MCF 10A (cell line): ENCODE results near the gene CALHM5. TPM values are rescaled to one million over a fixed set of nuclear protein-coding genes. Genes with fewer than 3 reads are reported as not detected.

Experiments
- BruUV-seq: library from RNA; stranded (reverse); fragments of 400-500 nt; replicated peaks from 2 replicates; lab custom pipeline; 2021; lab: Mats Ljungman, UMichigan
- CTCF ChIA-PET: fragments of 300-600 bp; sonication (Branson Sonifier 250); formaldehyde crosslinking; extraction: SDS; loops from one replicate; lab custom pipeline; 2021; ENCODE audit warnings: antibody characterized with exemption, inconsistent platforms; lab: Yijun Ruan, JAX
- POLR2A ChIA-PET: fragments of 300-600, 350-650 bp; sonication (Branson Sonifier 250); formaldehyde crosslinking; extraction: SDS; loops from one replicate; lab custom pipeline; 2020; ENCODE audit warnings: antibody characterized with exemption, inconsistent platforms; lab: Yijun Ruan, JAX
- DNase-seq: peaks from one replicate; pipeline ENCODE4 v3.0.0-alpha.2; 2018; ENCODE audit not compliant: unreplicated experiment
- H3K27ac Mint-ChIP-seq: one replicate; pipeline ENCODE4 v1.8.0; 2022; ENCODE audit warnings: mild to moderate bottlenecking, low read depth, mixed read lengths; ENCODE audit not compliant: unreplicated experiment
- H3K27me3 Mint-ChIP-seq: one replicate; pipeline ENCODE4 v1.8.0; 2022; ENCODE audit warnings: mixed read lengths; ENCODE audit not compliant: insufficient read depth, unreplicated experiment
- H3K36me3 Mint-ChIP-seq: one replicate; pipeline ENCODE4 v1.8.0; 2022; ENCODE audit warnings: mild to moderate bottlenecking, moderate library complexity, mixed read lengths; ENCODE audit not compliant: insufficient read depth, unreplicated experiment
- H3K4me1 Mint-ChIP-seq: one replicate; pipeline ENCODE4 v1.8.0; 2022; ENCODE audit warnings: mixed read lengths; ENCODE audit not compliant: insufficient read depth, unreplicated experiment
- H3K4me3 Mint-ChIP-seq: one replicate; pipeline ENCODE4 v1.8.0; 2022; ENCODE audit warnings: mild to moderate bottlenecking, moderate library complexity, mixed read lengths; ENCODE audit not compliant: unreplicated experiment
- H3K9me3 Mint-ChIP-seq: one replicate; pipeline ENCODE4 v1.8.0; 2022; ENCODE audit warnings: mixed read lengths; ENCODE audit not compliant: unreplicated experiment
- CTCF ChIP-seq: fragments of 200-600 bp; IDR thresholded peaks from one replicate; pipeline ENCODE4 v1.8.0; 2022; ENCODE audit warnings: antibody characterized with exemption, mild to moderate bottlenecking; ENCODE audit not compliant: unreplicated experiment
- intact Hi-C: fragments of 100-400 bp; cut with micrococcal nuclease; formaldehyde crosslinking; loops from 2 replicates; pipeline ENCODE4 v1.14.1; 2022
- total RNA-seq: library from RNA; stranded (reverse); gene quantifications from 2 replicates; pipeline ENCODE4 v1.2.3, GENCODE V29; 2022

Gene CALHM5
- total RNA-seq, 1 experiment from 2014 or later: not detected

GRCh38 chr6:116562019-116562403, 50.6 kb downstream of the CALHM5 start:
- no peaks in the 10 kb centered on the region for H3K36me3 Mint-ChIP-seq
- CTCF ChIA-PET: interaction anchor here (0.7 to 9.5 kb wide), 16 partner anchors 9 to 347 kb away, joined by 3 to 155 read pairs (median 8); partner anchors contain the start of genes CALHM4, CALHM5 and RWDD1
- POLR2A ChIA-PET: interaction anchor here (0.5 to 1.6 kb wide), 2 partner anchors 9 to 308 kb away, joined by 3 to 7 read pairs; partner anchors contain the start of gene RWDD1
- no peak for DNase-seq
- no peak for TF ChIP-seq CTCF
- no peak overlapping the region for H3K27ac Mint-ChIP-seq
- intact Hi-C loops: no loop called here
- H3K9me3 Mint-ChIP-seq: no peaks in the 10 kb centered on the region
- H3K4me1 Mint-ChIP-seq: peaks cover 6% of the 10 kb centered on the region
- no TSS peak for BruUV-seq
- H3K27me3 Mint-ChIP-seq: no peaks in the 10 kb centered on the region
- no peak overlapping the region for H3K4me3 Mint-ChIP-seq

GRCh38 chr6:116562614-116563013, 51.2 kb downstream of the CALHM5 start:
- TF ChIP-seq CTCF: no peak
- H3K4me3 Mint-ChIP-seq: no peak overlapping the region
- BruUV-seq: no TSS peak
- no peaks in the 10 kb centered on the region for H3K36me3 Mint-ChIP-seq
- H3K4me1 Mint-ChIP-seq: peaks cover 4% of the 10 kb centered on the region
- no peaks in the 10 kb centered on the region for H3K27me3 Mint-ChIP-seq
- H3K9me3 Mint-ChIP-seq: no peaks in the 10 kb centered on the region
- ChIA-PET POLR2A (interaction anchor here (0.9 to 1.6 kb wide), 3 partner anchors 9 to 446 kb away, joined by 3 to 7 read pairs (median 4); partner anchors contain the start of gene RWDD1), CTCF (interaction anchor here (0.6 to 9.5 kb wide), 20 partner anchors 9 to 445 kb away, joined by 3 to 155 read pairs (median 6); partner anchors contain the start of genes CALHM4, CALHM5 and RWDD1)
- DNase-seq: no peak
- intact Hi-C loops: no loop called here
- H3K27ac Mint-ChIP-seq: no peak overlapping the region

- Mint-ChIP-seq H3K36me3 (no peaks in the 10 kb centered on the region), H3K27me3 (no peaks in the 10 kb centered on the region), H3K4me1 (no peaks in the 10 kb centered on the region), H3K4me3 (no peak overlapping the region), H3K27ac (no peak overlapping the region), H3K9me3 (no peaks in the 10 kb centered on the region)
- TF ChIP-seq CTCF: no peak
- POLR2A ChIA-PET: interaction anchor here (0.6 to 0.7 kb wide), 3 partner anchors 22 to 171 kb away, joined by 3 read pairs; no protein-coding TSS in a partner anchor
- intact Hi-C loops: no loop called here
- CTCF ChIA-PET: interaction anchor here (0.6 to 9.5 kb wide), 14 partner anchors 7 to 346 kb away, joined by 3 to 155 read pairs (median 8); partner anchors contain the start of genes CALHM5 and RWDD1
- DNase-seq: no peak
- BruUV-seq: no TSS peak
Observed at GRCh38 chr6:116563830-116564229, 52.4 kb downstream of the CALHM5 start.

- ChIA-PET POLR2A (interaction anchor here (0.7 kb wide), 2 partner anchors 116 to 171 kb away, joined by 3 read pairs; no protein-coding TSS in a partner anchor), CTCF (interaction anchor here (0.6 to 9.5 kb wide), 6 partner anchors 9 to 347 kb away, joined by 3 to 155 read pairs (median 24); no protein-coding TSS in a partner anchor)
- Mint-ChIP-seq H3K4me1 (no peaks in the 10 kb centered on the region), H3K27me3 (no peaks in the 10 kb centered on the region), H3K27ac (no peak overlapping the region), H3K9me3 (no peaks in the 10 kb centered on the region), H3K4me3 (no peak overlapping the region), H3K36me3 (no peaks in the 10 kb centered on the region)
- no TSS peak for BruUV-seq
- DNase-seq: no peak
- no peak for TF ChIP-seq CTCF
- intact Hi-C loops: no loop called here
Observed at GRCh38 chr6:116564311-116564710, 52.9 kb downstream of the CALHM5 start.
